Adrenal gland (tissue), 5 donors: ENCODE results near the gene SIM1.

Source experiments
- POLR2A ChIP-seq, 2 donors: fragments of 450-650 bp; IDR thresholded peaks; one replicate each; pipeline ENCODE4 v1.6.1; 2017; ENCODE audit warnings: antibody characterized with exemption in 2 of 2, mild to moderate bottlenecking in 2 of 2, moderate library complexity in 1 of 2
- TF ChIP-seq, protein P1 (sequence below), 6 experiments: fragments of 450-650 bp in 4 of 6; fragments of 200-600 bp in 2 of 6; sonication (generic) in 1 of 6; IDR thresholded peaks; 1 replicate in 5 of 6; 2 replicates in 1 of 6; pipeline versions ENCODE4 v1.5.1 to v1.8.0; 2016 to 2021; ENCODE audit warnings: antibody characterized with exemption in 6 of 6, mild to moderate bottlenecking in 2 of 6, moderate library complexity in 1 of 6
- donor health status: DM: no; HTN: no; CAD: no.

DNA sequence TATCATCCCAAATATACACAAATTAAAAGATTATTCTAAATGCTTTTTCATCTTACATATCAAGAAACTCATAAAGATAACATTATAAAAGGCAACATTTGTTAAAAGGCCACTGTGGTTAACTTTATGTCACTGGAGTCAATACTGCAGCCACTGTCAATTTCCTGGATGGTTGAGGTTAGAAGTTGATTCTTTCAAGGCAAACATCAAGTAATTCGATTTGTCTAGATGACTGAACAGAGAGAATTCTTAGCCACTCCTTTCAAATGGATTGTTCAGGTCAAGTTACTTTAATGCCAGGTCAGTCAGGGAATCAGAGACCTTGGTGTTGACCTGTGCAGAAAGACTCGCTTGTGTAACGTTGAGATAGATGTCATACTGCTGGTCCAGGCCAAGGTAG is 44.4 kb upstream of the SIM1 start:
- TF ChIP-seq, protein P1, sequence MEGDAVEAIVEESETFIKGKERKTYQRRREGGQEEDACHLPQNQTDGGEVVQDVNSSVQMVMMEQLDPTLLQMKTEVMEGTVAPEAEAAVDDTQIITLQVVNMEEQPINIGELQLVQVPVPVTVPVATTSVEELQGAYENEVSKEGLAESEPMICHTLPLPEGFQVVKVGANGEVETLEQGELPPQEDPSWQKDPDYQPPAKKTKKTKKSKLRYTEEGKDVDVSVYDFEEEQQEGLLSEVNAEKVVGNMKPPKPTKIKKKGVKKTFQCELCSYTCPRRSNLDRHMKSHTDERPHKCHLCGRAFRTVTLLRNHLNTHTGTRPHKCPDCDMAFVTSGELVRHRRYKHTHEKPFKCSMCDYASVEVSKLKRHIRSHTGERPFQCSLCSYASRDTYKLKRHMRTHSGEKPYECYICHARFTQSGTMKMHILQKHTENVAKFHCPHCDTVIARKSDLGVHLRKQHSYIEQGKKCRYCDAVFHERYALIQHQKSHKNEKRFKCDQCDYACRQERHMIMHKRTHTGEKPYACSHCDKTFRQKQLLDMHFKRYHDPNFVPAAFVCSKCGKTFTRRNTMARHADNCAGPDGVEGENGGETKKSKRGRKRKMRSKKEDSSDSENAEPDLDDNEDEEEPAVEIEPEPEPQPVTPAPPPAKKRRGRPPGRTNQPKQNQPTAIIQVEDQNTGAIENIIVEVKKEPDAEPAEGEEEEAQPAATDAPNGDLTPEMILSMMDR (IDR thresholded peaks at IDR 0.05): no peak
- no peak for TF ChIP-seq POLR2A (IDR thresholded peaks at IDR 0.05)
